Bronchial epithelial cell (primary cell): ENCODE results near the gene GRIN3A. TPM values are rescaled to one million over a fixed set of nuclear protein-coding genes. Genes with fewer than 3 reads are reported as not detected.

Experiments
- DNase-seq: peaks from one replicate; pipeline ENCODE4 v3.0.0-alpha.2; 2010; ENCODE audit warnings: low read depth
- FAIRE-seq: peaks from 2 replicates; lab custom pipeline; 2011; peaks lifted over from hg19 to GRCh38; lab: Jason Lieb, UNC
- H3K27me3 ChIP-seq: 2 replicates; pipeline ENCODE4 v1.5.1; 2011; ENCODE audit warnings: low read length; ENCODE audit not compliant: control insufficient read depth, insufficient read depth
- H3K36me3 ChIP-seq: 2 replicates; pipeline ENCODE4 v1.5.1; 2011; ENCODE audit warnings: low read length; ENCODE audit not compliant: control insufficient read depth, insufficient read depth
- H3K4me3 ChIP-seq: 2 replicates; pipeline ENCODE4 v1.5.1; 2011; ENCODE audit warnings: mild to moderate bottlenecking, low read depth, low read length, control low read depth
- total RNA-seq: library from RNA; depleted of rRNA; stranded (reverse); fragments of >200 nt; gene quantifications from 2 replicates; pipeline ENCODE4 v1.2.1, GENCODE V29; 2014
- TF ChIP-seq, protein P1 (sequence below): IDR thresholded peaks from 2 replicates; pipeline ENCODE4 v1.5.1; 2011; ENCODE audit warnings: mild to moderate bottlenecking, moderate library complexity, low read length, control low read depth, inconsistent platforms; ENCODE audit not compliant: insufficient read depth, severe bottlenecking

The GRIN3A gene
- total RNA-seq, 1 donor from 2014 or later, result not detected

GRCh38 chr9:101671567-101671966 is 66.9 kb downstream of the GRIN3A start:
- Histone ChIP-seq H3K27me3 (no peaks in the 10 kb centered on the region), H3K36me3 (no peaks in the 10 kb centered on the region), H3K4me3 (no peak overlapping the region)
- DNase-seq, result no peak
- no peak for FAIRE-seq
- TF ChIP-seq, protein P1, sequence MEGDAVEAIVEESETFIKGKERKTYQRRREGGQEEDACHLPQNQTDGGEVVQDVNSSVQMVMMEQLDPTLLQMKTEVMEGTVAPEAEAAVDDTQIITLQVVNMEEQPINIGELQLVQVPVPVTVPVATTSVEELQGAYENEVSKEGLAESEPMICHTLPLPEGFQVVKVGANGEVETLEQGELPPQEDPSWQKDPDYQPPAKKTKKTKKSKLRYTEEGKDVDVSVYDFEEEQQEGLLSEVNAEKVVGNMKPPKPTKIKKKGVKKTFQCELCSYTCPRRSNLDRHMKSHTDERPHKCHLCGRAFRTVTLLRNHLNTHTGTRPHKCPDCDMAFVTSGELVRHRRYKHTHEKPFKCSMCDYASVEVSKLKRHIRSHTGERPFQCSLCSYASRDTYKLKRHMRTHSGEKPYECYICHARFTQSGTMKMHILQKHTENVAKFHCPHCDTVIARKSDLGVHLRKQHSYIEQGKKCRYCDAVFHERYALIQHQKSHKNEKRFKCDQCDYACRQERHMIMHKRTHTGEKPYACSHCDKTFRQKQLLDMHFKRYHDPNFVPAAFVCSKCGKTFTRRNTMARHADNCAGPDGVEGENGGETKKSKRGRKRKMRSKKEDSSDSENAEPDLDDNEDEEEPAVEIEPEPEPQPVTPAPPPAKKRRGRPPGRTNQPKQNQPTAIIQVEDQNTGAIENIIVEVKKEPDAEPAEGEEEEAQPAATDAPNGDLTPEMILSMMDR, result no peak

DNA sequence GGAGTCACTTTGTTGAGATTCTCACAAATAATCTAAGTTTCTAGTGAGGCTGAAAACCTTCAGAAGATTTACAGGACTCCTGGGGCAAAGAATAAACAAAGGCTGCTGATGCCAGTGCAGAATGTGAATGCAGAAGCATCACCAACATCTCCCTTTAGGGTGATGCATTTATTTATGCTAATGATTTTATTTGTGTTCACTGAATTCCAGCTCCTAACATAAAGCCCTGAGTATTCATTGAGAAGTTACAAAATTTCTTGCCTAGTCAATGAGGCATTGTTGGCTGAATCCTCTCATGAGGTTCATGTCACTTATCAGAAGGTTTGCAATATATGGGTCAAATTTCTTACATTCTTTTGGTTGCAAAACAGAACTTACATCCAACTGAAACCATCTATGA is 70.0 kb downstream of the GRIN3A start:
- FAIRE-seq, result no peak
- no peaks in the 10 kb centered on the region for H3K27me3 ChIP-seq
- no peak for DNase-seq
- TF ChIP-seq, protein P1, result no peak
- H3K4me3 ChIP-seq, result no peak overlapping the region
- no peaks in the 10 kb centered on the region for H3K36me3 ChIP-seq

DNA sequence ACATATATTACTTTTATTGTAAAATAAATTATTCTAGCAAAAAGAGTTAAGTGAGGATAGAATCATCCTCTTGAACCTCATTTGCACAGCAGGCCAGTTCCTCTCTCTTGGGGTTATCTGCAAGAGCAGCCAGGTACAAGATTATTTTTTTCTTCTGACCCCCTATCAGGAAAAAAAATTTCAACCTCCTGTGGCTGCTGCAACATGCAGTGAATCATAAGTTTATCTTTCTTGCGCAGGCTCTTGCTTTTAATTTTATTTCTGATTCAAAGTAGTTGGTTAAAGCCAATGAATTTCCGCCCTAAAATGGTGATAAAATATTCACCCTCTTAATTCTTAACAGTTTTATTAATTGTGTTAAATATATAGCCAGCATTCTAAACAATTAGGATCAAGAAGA is 74.0 kb downstream of the GRIN3A start:
- Histone ChIP-seq H3K4me3 (no peak overlapping the region), H3K27me3 (no peaks in the 10 kb centered on the region), H3K36me3 (no peaks in the 10 kb centered on the region)
- TF ChIP-seq, protein P1, result no peak
- FAIRE-seq, result no peak
- DNase-seq, result no peak

DNA sequence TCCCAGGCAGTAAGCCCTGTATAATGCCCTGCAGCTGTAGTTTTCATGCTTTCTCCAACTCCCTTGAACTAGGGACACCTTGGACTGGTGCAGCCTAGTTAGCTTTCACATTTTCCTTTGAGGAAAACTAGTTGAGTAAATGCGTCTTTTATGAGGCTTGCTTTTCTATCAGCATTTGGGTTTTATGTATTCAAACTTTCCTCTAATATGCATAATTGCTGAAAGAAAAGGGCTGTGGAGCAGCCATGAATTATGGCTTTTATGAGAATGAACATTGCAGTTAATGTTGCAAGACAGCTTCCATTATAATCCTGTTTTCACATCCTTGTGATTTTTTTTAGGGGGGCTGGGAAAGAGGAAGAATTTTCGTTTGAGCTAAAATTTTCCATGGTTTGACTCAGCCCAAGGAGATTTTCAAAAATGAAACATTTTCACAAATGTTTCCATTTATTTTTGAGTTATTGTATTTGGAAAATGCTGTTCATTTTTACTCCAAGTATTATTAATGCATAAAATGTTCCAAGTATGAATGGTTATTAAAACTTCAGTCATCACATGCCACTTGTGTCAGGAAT is 85.8 kb downstream of the GRIN3A start:
- H3K36me3 ChIP-seq, result no peaks in the 10 kb centered on the region
- FAIRE-seq (no peak), DNase-seq (no peak)
- no peak overlapping the region for H3K4me3 ChIP-seq
- no peaks in the 10 kb centered on the region for H3K27me3 ChIP-seq
- TF ChIP-seq, protein P1, result no peak

- peak; percentile 1 for DNase-seq
- Histone ChIP-seq H3K4me3 (no peak overlapping the region), H3K27me3 (no peaks in the 10 kb centered on the region), H3K36me3 (no peaks in the 10 kb centered on the region)
- no peak for FAIRE-seq
- TF ChIP-seq, protein P1, result no peak
Measured at GRCh38 chr9:101650142-101650541, 88.3 kb downstream of the GRIN3A start.

DNA sequence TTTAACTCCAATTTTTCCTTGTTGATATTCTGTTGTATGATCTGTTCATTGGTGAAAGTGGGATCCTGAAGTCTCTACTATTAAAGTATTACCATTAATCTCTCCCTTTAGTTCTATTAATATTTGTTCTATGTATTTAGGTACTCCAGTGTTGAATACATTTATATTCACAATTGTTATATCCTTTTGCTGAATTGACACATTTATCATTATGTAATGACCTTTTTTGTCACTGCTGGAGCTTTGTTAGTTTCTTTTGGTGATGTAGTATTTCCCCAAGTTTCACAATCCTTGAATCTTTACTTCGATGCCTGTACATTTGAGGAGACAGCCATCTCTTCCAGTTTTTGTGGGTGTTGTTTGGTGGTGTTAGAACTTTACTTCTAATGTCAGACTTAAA is 90.0 kb downstream of the GRIN3A start:
- Histone ChIP-seq H3K36me3 (no peaks in the 10 kb centered on the region), H3K4me3 (no peak overlapping the region), H3K27me3 (no peaks in the 10 kb centered on the region)
- TF ChIP-seq, protein P1, result no peak
- DNase-seq, result no peak
- FAIRE-seq, result no peak
